IMR-90 (cell line): ENCODE results near the gene HECW1. TPM values are rescaled to one million over a fixed set of nuclear protein-coding genes. Genes with fewer than 3 reads are reported as not detected.

Experiments
- ATAC-seq: fragments of 200-7000 bp; cut with Tn5 transposase; 2 replicates; pipeline ENCODE4 v1.9.1; 2020; ENCODE audit warnings: low read depth, mild to moderate bottlenecking, moderate library complexity
- BruUV-seq: library from RNA; stranded (reverse); fragments of 400-500 nt; replicated peaks from 2 replicates; lab custom pipeline; 2021; lab: Mats Ljungman, UMichigan
- CTCF ChIA-PET: fragments of 300-600 bp; formaldehyde crosslinking; extraction: SDS; loops from one replicate; lab custom pipeline; 2021; ENCODE audit warnings: antibody characterized with exemption; lab: Yijun Ruan, JAX
- POLR2A ChIA-PET: fragments of 300-600 bp; sonication (Branson Sonifier 250); formaldehyde crosslinking; loops from one replicate; lab custom pipeline; 2022; ENCODE audit warnings: antibody characterized with exemption; ENCODE audit not compliant: unreplicated experiment; lab: Charles Lee
- DNase-seq: peaks from one replicate; pipeline ENCODE4 v3.0.0; 2013
- H2AFZ ChIP-seq: replicated peaks from 2 replicates; pipeline ENCODE3; 2013; ENCODE audit warnings: low read length, mild to moderate bottlenecking; ENCODE audit not compliant: poor library complexity
- H2AK5ac ChIP-seq: 2 replicates; pipeline ENCODE4 v1.6.1; 2013; ENCODE audit warnings: low read depth, low read length, inconsistent platforms
- H2AK9ac ChIP-seq: replicated peaks from 2 replicates; pipeline ENCODE3; 2013; ENCODE audit warnings: mild to moderate bottlenecking, low read depth, low read length, moderate library complexity; ENCODE audit not compliant: poor library complexity
- H2BK120ac ChIP-seq: 2 replicates; pipeline ENCODE4 v1.6.1; 2013; ENCODE audit warnings: low read depth, low read length, inconsistent platforms
- H2BK15ac ChIP-seq: 3 replicates; pipeline ENCODE4 v1.6.1; 2013; ENCODE audit warnings: low read depth, low read length, inconsistent platforms
- H2BK20ac ChIP-seq: 2 replicates; pipeline ENCODE4 v1.6.1; 2013; ENCODE audit warnings: low read depth, mild to moderate bottlenecking, inconsistent platforms, low read length, moderate library complexity
- H2BK5ac ChIP-seq: 2 replicates; pipeline ENCODE4 v1.6.1; 2013; ENCODE audit warnings: mild to moderate bottlenecking, low read depth, low read length, inconsistent platforms; ENCODE audit not compliant: poor library complexity, severe bottlenecking
- H3K14ac ChIP-seq: replicated peaks from 2 replicates; pipeline ENCODE4 v1.6.1; 2013; ENCODE audit warnings: low read depth, low read length, inconsistent platforms
- H3K18ac ChIP-seq: 2 replicates; pipeline ENCODE4 v1.6.1; 2013; ENCODE audit warnings: low read depth, low read length, control low read depth
- H3K23ac ChIP-seq: 2 replicates; pipeline ENCODE4 v1.6.1; 2013; ENCODE audit warnings: low read depth, low read length, inconsistent platforms
- H3K27ac ChIP-seq: 2 replicates; pipeline ENCODE4 v1.5.1; 2013; ENCODE audit warnings: mild to moderate bottlenecking, control low read depth, low read length; ENCODE audit not compliant: insufficient read depth
- H3K27me3 ChIP-seq: 2 replicates; pipeline ENCODE4 v1.6.1; 2013; ENCODE audit warnings: low read length; ENCODE audit not compliant: control insufficient read depth, insufficient read depth
- H3K36me3 ChIP-seq: 2 replicates; pipeline ENCODE4 v1.6.1; 2013; ENCODE audit warnings: low read length, mixed read lengths; ENCODE audit not compliant: control insufficient read depth, insufficient read depth
- H3K4ac ChIP-seq: 2 replicates; pipeline ENCODE4 v1.6.1; 2013; ENCODE audit warnings: low read depth, low read length, inconsistent platforms
- H3K4me1 ChIP-seq: 2 replicates; pipeline ENCODE4 v1.6.1; 2013; ENCODE audit warnings: low read length, mixed read lengths; ENCODE audit not compliant: control insufficient read depth, insufficient read depth
- H3K4me2 ChIP-seq: 2 replicates; pipeline ENCODE4 v1.6.1; 2013; ENCODE audit warnings: low read depth, mild to moderate bottlenecking, control low read depth, low read length, moderate library complexity
- H3K4me3 ChIP-seq: 2 replicates; pipeline ENCODE4 v1.5.1; 2013; ENCODE audit warnings: low read depth, mild to moderate bottlenecking, control low read depth, low read length, moderate library complexity; ENCODE audit not compliant: insufficient read depth
- H3K56ac ChIP-seq: 2 replicates; pipeline ENCODE4 v1.6.1; 2013; ENCODE audit warnings: low read length, inconsistent platforms; ENCODE audit not compliant: insufficient read depth; ENCODE audit errors: extremely low read depth
- H3K79me1 ChIP-seq, 2 experiments: 2 replicates each; pipeline ENCODE4 v1.6.1; 2013; ENCODE audit warnings: low read length in 2 of 2, inconsistent platforms in 1 of 2, low read depth in 1 of 2
- H3K9ac ChIP-seq: 2 replicates; pipeline ENCODE4 v1.6.1; 2013; ENCODE audit warnings: low read depth, low read length, control low read depth
- H3K9me1 ChIP-seq: 2 replicates; pipeline ENCODE4 v1.6.1; 2013; ENCODE audit warnings: low read length, inconsistent platforms; ENCODE audit not compliant: insufficient read depth
- H3K9me3 ChIP-seq: 2 replicates; pipeline ENCODE4 v1.6.1; 2013; ENCODE audit warnings: low read length; ENCODE audit not compliant: control insufficient read depth, insufficient read depth
- H4K20me1 ChIP-seq: 2 replicates; pipeline ENCODE4 v1.6.1; 2013; ENCODE audit warnings: low read length, inconsistent platforms; ENCODE audit not compliant: insufficient read depth
- H4K5ac ChIP-seq: 2 replicates; pipeline ENCODE4 v1.6.1; 2013; ENCODE audit warnings: mild to moderate bottlenecking, low read depth, low read length, control low read depth
- H4K8ac ChIP-seq, 2 experiments: 2 replicates each; pipeline ENCODE4 v1.6.1; 2013; ENCODE audit warnings: low read depth in 2 of 2, low read length in 2 of 2, control low read depth in 1 of 2, inconsistent platforms in 1 of 2
- H4K91ac ChIP-seq: 2 replicates; pipeline ENCODE4 v1.6.1; 2013; ENCODE audit warnings: low read depth, low read length, inconsistent platforms; ENCODE audit not compliant: insufficient read depth
- BHLHE40 ChIP-seq: fragments of 150-350 bp; IDR thresholded peaks from 2 replicates; pipeline ENCODE4 v1.6.1; 2016; ENCODE audit warnings: mild to moderate bottlenecking, low read depth, low read length
- MAZ ChIP-seq: IDR thresholded peaks from 2 replicates; pipeline ENCODE4 v1.6.1; 2012; ENCODE audit warnings: low read depth, mild to moderate bottlenecking, low read length, improper control_type of control experiment, moderate library complexity, borderline replicate concordance
- MXI1 ChIP-seq: IDR thresholded peaks from 2 replicates; pipeline ENCODE4 v1.6.1; 2012; ENCODE audit warnings: low read depth, mild to moderate bottlenecking, low read length, moderate library complexity, borderline replicate concordance
- NFE2L2 ChIP-seq: fragments of 150-350 bp; IDR thresholded peaks from 2 replicates; pipeline ENCODE4 v1.6.1; 2016; ENCODE audit warnings: low read depth, mild to moderate bottlenecking, low read length
- POLR2A ChIP-seq: IDR thresholded peaks from 2 replicates; pipeline ENCODE4 v1.6.1; 2012; ENCODE audit warnings: mild to moderate bottlenecking, low read depth, low read length
- RAD21 ChIP-seq: IDR thresholded peaks from 2 replicates; pipeline ENCODE4 v1.6.1; 2012; ENCODE audit warnings: low read length, improper control_type of control experiment
- SMC3 ChIP-seq: fragments of 150-350 bp; IDR thresholded peaks from 2 replicates; pipeline ENCODE4 v1.6.1; 2016; ENCODE audit warnings: low read depth, mild to moderate bottlenecking, antibody characterized with exemption, low read length, moderate library complexity
- USF2 ChIP-seq: fragments of 150-350 bp; IDR thresholded peaks from 2 replicates; pipeline ENCODE4 v1.6.1; 2017; ENCODE audit warnings: mild to moderate bottlenecking, antibody characterized with exemption, low read length, low read depth
- WGBS, 2 experiments: methylation state at CpG; one replicate each; pipeline versions ENCODE4 v1.1.5 to v1.1.7; 2013; ENCODE audit warnings: missing lambda C conversion rate in 2 of 2; ENCODE audit not compliant: insufficient read length in 1 of 2; ENCODE audit errors: extremely low coverage in 2 of 2; 5-methylcytosine and 5-hydroxymethylcytosine counted together
- dilution Hi-C: fragments of 300-500 bp; cut with HindIII; formaldehyde crosslinking; loops from one replicate; pipeline ENCODE4 v1.14.3; 2018; ENCODE audit warnings: low sequenced_read_pairs; ENCODE audit not compliant: unreplicated experiment
- in situ Hi-C: fragments of 300-500 bp; cut with MboI; formaldehyde crosslinking; loops from 3 replicates; pipeline ENCODE4 v1.14.3; 2019; ENCODE audit warnings: low sequenced_read_pairs, inconsistent platforms, mixed read lengths
- intact Hi-C: fragments of 100-400 bp; cut with micrococcal nuclease; formaldehyde crosslinking; loops from 2 replicates; pipeline ENCODE4 v1.10.0; 2022
- polyA plus RNA-seq, 3 experiments: library from polyadenylated mRNA; depleted of rRNA; stranded (reverse); fragments of >200 nt; gene quantifications; 2 replicates each; pipeline ENCODE4 v1.2.3, GENCODE V29; 2012; ENCODE audit warnings: low replicate concordance in 1 of 3
- total RNA-seq: library from RNA; depleted of rRNA; stranded (reverse); fragments of >200 nt; gene quantifications from 2 replicates; pipeline ENCODE4 v1.2.3, GENCODE V29; 2012
- TF ChIP-seq, protein P1 (sequence below): conservative IDR thresholded peaks from 2 replicates; pipeline ENCODE4 v1.5.1; 2012; ENCODE audit warnings: mild to moderate bottlenecking, low read depth, low read length, improper control_type of control experiment

Gene HECW1
- total and polyA plus RNA-seq, 2 of the 4 experiments (the other 2 are of a cell fraction) = 0.56 to 1.3 TPM

- no peak overlapping the region for H2BK15ac ChIP-seq
- H4K8ac ChIP-seq = no peak overlapping the region
- dilution Hi-C loops (no loop called here), intact Hi-C loops (no loop called here), in situ Hi-C loops (no loop called here)
- no peak overlapping the region for H3K27ac ChIP-seq
- H3K79me1 ChIP-seq = peaks cover 23 to 57% of the 10 kb centered on the region in 2 experiments
- WGBS, 2 experiments = 100% methylated on average over 2 of the region's 3 CpGs; no CpG with 5 or more reads in 1 of the 2 experiments
- H2BK120ac ChIP-seq = no peak overlapping the region
- H3K27me3 ChIP-seq = no peaks in the 10 kb centered on the region
- H2BK5ac ChIP-seq = no peak overlapping the region
- DNase-seq (no peak), ATAC-seq (no peak)
- no TSS peak for BruUV-seq
- no peak overlapping the region for H4K91ac ChIP-seq
- no peak overlapping the region for H2AFZ ChIP-seq
- no peak overlapping the region for H3K4me2 ChIP-seq
- POLR2A ChIA-PET = no interaction called here
- no peak overlapping the region for H2BK20ac ChIP-seq
- H3K14ac ChIP-seq = no peak overlapping the region
- no peak overlapping the region for H2AK5ac ChIP-seq
- peaks cover 34% of the 10 kb centered on the region for H3K36me3 ChIP-seq
- no peaks in the 10 kb centered on the region for H3K9me3 ChIP-seq
- H3K23ac ChIP-seq = no peak overlapping the region
- no peak overlapping the region for H3K4me3 ChIP-seq
- CTCF ChIA-PET = no interaction called here
- H4K20me1 ChIP-seq = peaks cover 46% of the 10 kb centered on the region
- H3K9ac ChIP-seq = no peak overlapping the region
- H2AK9ac ChIP-seq = no peak overlapping the region
- 0 out of 2 replicates have a peak, but pooled peaks cover 2% of the 10 kb centered on the region for H3K4me1 ChIP-seq
- H3K9me1 ChIP-seq = peaks cover 8% of the 10 kb centered on the region
- H3K56ac ChIP-seq = no peak overlapping the region
- no peak for TF ChIP-seq USF2
- no peak for TF ChIP-seq BHLHE40
- TF ChIP-seq RAD21 = no peak
- TF ChIP-seq MAZ = no peak
- TF ChIP-seq SMC3 = no peak
- TF ChIP-seq, protein P1, sequence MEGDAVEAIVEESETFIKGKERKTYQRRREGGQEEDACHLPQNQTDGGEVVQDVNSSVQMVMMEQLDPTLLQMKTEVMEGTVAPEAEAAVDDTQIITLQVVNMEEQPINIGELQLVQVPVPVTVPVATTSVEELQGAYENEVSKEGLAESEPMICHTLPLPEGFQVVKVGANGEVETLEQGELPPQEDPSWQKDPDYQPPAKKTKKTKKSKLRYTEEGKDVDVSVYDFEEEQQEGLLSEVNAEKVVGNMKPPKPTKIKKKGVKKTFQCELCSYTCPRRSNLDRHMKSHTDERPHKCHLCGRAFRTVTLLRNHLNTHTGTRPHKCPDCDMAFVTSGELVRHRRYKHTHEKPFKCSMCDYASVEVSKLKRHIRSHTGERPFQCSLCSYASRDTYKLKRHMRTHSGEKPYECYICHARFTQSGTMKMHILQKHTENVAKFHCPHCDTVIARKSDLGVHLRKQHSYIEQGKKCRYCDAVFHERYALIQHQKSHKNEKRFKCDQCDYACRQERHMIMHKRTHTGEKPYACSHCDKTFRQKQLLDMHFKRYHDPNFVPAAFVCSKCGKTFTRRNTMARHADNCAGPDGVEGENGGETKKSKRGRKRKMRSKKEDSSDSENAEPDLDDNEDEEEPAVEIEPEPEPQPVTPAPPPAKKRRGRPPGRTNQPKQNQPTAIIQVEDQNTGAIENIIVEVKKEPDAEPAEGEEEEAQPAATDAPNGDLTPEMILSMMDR = no peak
- TF ChIP-seq POLR2A = no peak
- TF ChIP-seq MXI1 = no peak
- TF ChIP-seq NFE2L2 = no peak
- no peak overlapping the region for H3K18ac ChIP-seq
- H3K4ac ChIP-seq = no peak overlapping the region
- H4K5ac ChIP-seq = no peak overlapping the region
Measured at GRCh38 chr7:43600056-43600455, 487.6 kb downstream of the HECW1 start.
